BJ (cell line): ENCODE data around the gene SPHKAP. TPM values are rescaled to one million over a fixed set of nuclear protein-coding genes. Genes with fewer than 3 reads are reported as not detected.

Source experiments
- CTCF ChIA-PET: fragments of 350-600 bp; formaldehyde crosslinking; extraction: SDS; loops from one replicate; lab custom pipeline; 2021; ENCODE audit warnings: antibody characterized with exemption, inconsistent platforms; lab: Yijun Ruan, JAX
- POLR2A ChIA-PET: fragments of 300-600 bp; sonication (Branson Sonifier 250); formaldehyde crosslinking; extraction: SDS; loops from one replicate; lab custom pipeline; 2021; ENCODE audit warnings: antibody characterized with exemption; lab: Charles Lee
- DNase-seq: peaks from one replicate; pipeline ENCODE4 v3.0.0-alpha.2; 2011; ENCODE audit warnings: low read depth
- H3K27me3 ChIP-seq: 2 replicates; pipeline ENCODE4 v1.6.0; 2011; ENCODE audit warnings: low read length; ENCODE audit not compliant: control insufficient read depth, insufficient read depth
- H3K36me3 ChIP-seq: 2 replicates; pipeline ENCODE4 v1.5.1; 2011; ENCODE audit warnings: low read length; ENCODE audit not compliant: control insufficient read depth, insufficient read depth
- H3K4me3 ChIP-seq: 2 replicates; pipeline ENCODE4 v1.5.1; 2011; ENCODE audit warnings: low read depth, mild to moderate bottlenecking, control low read depth, low read length
- CTCF ChIP-seq: IDR thresholded peaks from 2 replicates; pipeline ENCODE4 v1.5.1; 2011; ENCODE audit warnings: low read depth, mild to moderate bottlenecking, control low read depth, inconsistent platforms, low read length, moderate library complexity; ENCODE audit not compliant: insufficient read depth
- polyA plus RNA-seq: library from polyadenylated mRNA; depleted of rRNA; stranded (reverse); fragments of >200 nt; gene quantifications from 2 replicates; pipeline ENCODE4 v1.2.3, GENCODE V29; 2011

The SPHKAP gene
- polyA plus RNA-seq, 1 experiment: 0.50 TPM

DNA sequence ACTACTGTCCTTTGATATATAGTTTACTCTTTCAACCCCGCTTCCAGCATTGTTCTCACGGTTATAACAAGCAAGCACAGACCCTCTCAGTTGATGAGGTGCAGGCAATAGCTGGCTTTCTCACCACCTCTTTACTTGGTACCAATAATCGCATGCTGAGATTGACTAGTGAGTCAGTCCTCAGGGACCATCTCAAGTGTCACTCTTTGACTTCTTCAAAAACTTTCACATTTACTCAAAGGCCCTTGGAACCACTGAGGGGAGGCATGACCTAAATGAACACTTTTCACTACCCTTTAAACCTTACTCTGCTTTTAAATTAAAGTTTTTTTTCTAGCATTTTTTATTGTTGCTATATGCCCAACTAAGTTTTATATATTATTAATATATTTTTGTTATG lies 208.2 kb downstream of the SPHKAP start:
- H3K4me3 ChIP-seq: no peak overlapping the region
- ChIA-PET POLR2A (no interaction called here), CTCF (interaction anchor here (0.6 kb wide), 1 partner anchor 167 kb away, joined by 3 read pairs; no protein-coding TSS in a partner anchor)
- no peaks in the 10 kb centered on the region for H3K36me3 ChIP-seq
- no peak for TF ChIP-seq CTCF
- H3K27me3 ChIP-seq: no peaks in the 10 kb centered on the region
- DNase-seq: no peak

DNA sequence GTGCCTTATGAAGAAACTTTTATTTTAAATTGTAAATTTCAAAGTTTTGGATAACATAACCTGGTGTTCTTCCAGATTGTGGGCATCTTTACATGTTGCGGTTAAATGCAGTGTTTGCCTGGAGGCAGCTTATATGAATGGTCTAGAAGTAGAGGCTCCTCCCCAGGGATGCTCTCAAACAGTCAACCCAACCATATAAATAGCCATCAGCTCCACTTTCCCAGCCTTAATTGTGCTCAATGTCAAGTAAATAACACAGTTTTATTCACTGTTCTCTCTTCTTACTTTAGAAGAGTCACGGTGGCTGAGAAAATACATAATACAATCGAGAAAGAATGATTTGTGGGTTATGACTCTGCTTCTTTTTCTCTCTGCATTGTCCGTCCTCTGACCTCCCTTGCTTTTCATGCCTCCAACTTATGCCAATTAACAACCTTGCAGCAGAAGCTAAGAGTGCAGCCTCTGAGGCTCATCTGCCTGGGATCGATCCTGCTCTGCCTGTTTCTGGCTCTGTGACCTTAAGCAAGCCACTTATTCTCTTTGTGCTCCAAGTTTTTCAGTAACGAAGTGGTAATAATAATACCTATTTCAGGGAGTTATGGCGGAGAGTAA lies 209.8 kb downstream of the SPHKAP start:
- Histone ChIP-seq H3K4me3 (no peak overlapping the region), H3K36me3 (no peaks in the 10 kb centered on the region), H3K27me3 (no peaks in the 10 kb centered on the region)
- no peak for DNase-seq
- CTCF ChIA-PET: no interaction called here
- TF ChIP-seq CTCF: no peak
- POLR2A ChIA-PET: no interaction called here

DNA sequence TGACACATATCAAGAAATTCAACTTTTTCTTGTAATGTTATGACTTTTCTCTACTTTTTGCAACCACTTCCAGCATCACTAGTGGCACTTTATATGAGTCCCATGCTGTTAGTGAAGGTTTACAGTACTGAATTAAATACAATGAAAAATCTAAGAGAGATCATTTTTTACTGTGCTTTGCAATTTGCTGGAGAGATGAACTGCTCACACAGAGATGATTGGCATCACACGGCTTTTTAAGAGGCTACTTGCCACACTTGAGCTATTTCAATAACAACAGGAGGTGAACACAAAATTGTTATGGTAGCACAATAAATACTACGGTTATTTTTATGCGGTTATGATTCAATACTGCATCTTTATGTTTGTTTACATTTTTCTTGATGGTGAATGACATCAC lies 221.2 kb downstream of the SPHKAP start:
- Histone ChIP-seq H3K27me3 (no peaks in the 10 kb centered on the region), H3K4me3 (no peak overlapping the region), H3K36me3 (no peaks in the 10 kb centered on the region)
- DNase-seq: no peak
- ChIA-PET POLR2A (no interaction called here), CTCF (no interaction called here)
- TF ChIP-seq CTCF: no peak

- CTCF ChIA-PET: no interaction called here
- H3K27me3 ChIP-seq: no peaks in the 10 kb centered on the region
- H3K36me3 ChIP-seq: no peaks in the 10 kb centered on the region
- POLR2A ChIA-PET: no interaction called here
- DNase-seq: no peak
- TF ChIP-seq CTCF: no peak
- no peak overlapping the region for H3K4me3 ChIP-seq
Observed at GRCh38 chr2:227942965-227943364, 238.5 kb downstream of the SPHKAP start.

DNA sequence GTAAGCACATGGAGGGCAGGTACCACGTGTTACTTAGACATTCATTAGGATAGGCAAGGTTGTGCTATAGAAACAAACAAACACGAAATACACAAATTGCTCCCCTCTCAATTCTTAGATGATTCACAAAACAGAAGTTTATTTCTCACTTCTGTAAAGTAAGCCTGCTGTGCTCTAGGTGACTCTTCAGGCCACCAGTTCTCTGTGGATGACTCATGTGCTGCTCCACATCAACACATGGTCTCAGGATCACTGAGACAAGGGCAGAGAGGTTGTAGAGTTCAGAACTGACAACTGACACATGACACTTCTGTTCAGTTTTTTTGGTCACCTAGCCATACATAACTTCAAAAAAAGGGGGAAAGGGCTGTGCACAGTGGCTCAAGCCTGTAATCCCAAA lies 239.5 kb downstream of the SPHKAP start:
- no peak for DNase-seq
- Histone ChIP-seq H3K36me3 (no peaks in the 10 kb centered on the region), H3K4me3 (no peak overlapping the region), H3K27me3 (no peaks in the 10 kb centered on the region)
- CTCF ChIA-PET: no interaction called here
- POLR2A ChIA-PET: no interaction called here
- TF ChIP-seq CTCF: no peak
